Sigmoid colon (tissue), 4 donors: Measurements from ENCODE around the gene KLHL28.

Source experiments
- CTCF ChIP-seq, 4 experiments: fragments of 450-650 bp in 3 of 4; fragments of 200-600 bp in 1 of 4; IDR thresholded peaks; one replicate each; pipeline ENCODE4 v1.5.1; 2016 to 2019; ENCODE audit warnings: antibody characterized with exemption in 4 of 4, mild to moderate bottlenecking in 3 of 4, moderate library complexity in 2 of 4
- EP300 ChIP-seq, 4 donors: sonication (generic); formaldehyde crosslinking; IDR thresholded peaks; one replicate each; pipeline ENCODE4 v1.6.1; 2017; ENCODE audit warnings: antibody characterized with exemption in 4 of 4
- POLR2AphosphoS5 ChIP-seq, 4 donors: sonication (generic); formaldehyde crosslinking; IDR thresholded peaks; one replicate each; pipeline ENCODE4 v1.6.1; 2017; ENCODE audit warnings: antibody characterized with exemption in 4 of 4

- TF ChIP-seq CTCF (IDR thresholded peaks at IDR 0.05) (no peak), POLR2AphosphoS5 (IDR thresholded peaks at IDR 0.05) (no peak), EP300 (IDR thresholded peaks at IDR 0.05) (no peak)
Observed at GRCh38 chr14:44896275-44897040, 65.3 kb downstream of the KLHL28 start.
